Measurements from ENCODE around the gene MMS19. TPM values are rescaled to one million over a fixed set of nuclear protein-coding genes. Genes with fewer than 3 reads are reported as not detected.

MMS19 gene
- total and polyA plus RNA-seq, 10 of the 15 experiments (the other 5 are each of a cell fraction or from before 2014, with no cell fraction given), result 40.2 to 112 (median 69.0) TPM

DNA sequence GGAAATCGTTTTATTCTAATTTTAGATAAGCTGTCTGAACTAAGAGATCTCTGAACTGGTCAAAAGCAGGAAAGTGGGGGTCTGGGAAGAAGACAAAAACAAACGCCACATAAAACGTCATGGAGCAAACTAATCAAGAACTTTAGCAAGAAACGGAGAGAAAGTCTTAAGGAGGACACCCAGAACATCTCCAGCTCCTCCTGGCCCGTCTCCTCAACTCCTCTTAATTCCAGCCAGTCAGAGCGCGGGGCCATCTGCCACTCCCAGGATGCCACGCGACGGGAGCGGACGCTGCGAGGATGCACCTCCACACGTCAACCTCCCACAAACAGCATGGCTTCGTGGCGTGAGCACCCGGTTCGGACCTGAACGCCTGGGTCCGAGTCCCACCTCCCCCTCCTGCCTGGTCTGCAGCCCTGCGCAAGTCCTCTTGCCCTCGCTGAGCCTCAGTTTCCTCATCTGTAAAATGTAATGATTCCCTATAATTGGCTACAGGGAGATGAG, 598 bp downstream of the MMS19 start (continued):
- TF ChIP-seq, protein P1, sequence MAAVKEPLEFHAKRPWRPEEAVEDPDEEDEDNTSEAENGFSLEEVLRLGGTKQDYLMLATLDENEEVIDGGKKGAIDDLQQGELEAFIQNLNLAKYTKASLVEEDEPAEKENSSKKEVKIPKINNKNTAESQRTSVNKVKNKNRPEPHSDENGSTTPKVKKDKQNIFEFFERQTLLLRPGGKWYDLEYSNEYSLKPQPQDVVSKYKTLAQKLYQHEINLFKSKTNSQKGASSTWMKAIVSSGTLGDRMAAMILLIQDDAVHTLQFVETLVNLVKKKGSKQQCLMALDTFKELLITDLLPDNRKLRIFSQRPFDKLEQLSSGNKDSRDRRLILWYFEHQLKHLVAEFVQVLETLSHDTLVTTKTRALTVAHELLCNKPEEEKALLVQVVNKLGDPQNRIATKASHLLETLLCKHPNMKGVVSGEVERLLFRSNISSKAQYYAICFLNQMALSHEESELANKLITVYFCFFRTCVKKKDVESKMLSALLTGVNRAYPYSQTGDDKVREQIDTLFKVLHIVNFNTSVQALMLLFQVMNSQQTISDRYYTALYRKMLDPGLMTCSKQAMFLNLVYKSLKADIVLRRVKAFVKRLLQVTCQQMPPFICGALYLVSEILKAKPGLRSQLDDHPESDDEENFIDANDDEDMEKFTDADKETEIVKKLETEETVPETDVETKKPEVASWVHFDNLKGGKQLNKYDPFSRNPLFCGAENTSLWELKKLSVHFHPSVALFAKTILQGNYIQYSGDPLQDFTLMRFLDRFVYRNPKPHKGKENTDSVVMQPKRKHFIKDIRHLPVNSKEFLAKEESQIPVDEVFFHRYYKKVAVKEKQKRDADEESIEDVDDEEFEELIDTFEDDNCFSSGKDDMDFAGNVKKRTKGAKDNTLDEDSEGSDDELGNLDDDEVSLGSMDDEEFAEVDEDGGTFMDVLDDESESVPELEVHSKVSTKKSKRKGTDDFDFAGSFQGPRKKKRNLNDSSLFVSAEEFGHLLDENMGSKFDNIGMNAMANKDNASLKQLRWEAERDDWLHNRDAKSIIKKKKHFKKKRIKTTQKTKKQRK (IDR thresholded peaks at IDR 0.05; ENCODE audit: low read depth, low read length), result no peak
- no peak for TF ChIP-seq RB1 (IDR thresholded peaks at IDR 0.05; ENCODE audit: borderline replicate concordance)
- no peak for TF ChIP-seq CHD2 (IDR thresholded peaks at IDR 0.05; ENCODE audit: borderline replicate concordance, low read depth, low read length)
- no peak for TF ChIP-seq RELA (IDR thresholded peaks at IDR 0.05; ENCODE audit: borderline replicate concordance, partially characterized antibody)
- TF ChIP-seq SREBF2 (IDR thresholded peaks at IDR 0.05; ENCODE audit: low read length), result no peak
- no peak for TF ChIP-seq RUNX3 (IDR thresholded peaks at IDR 0.05; ENCODE audit: low read length)
- 0 out of 2 replicates have a peak, but pooled peaks have one; percentile 44 for TF ChIP-seq TCF3 (IDR thresholded peaks at IDR 0.05; ENCODE audit: borderline replicate concordance, insufficient read depth, low read depth, low read length)
- TF ChIP-seq, protein P2, sequence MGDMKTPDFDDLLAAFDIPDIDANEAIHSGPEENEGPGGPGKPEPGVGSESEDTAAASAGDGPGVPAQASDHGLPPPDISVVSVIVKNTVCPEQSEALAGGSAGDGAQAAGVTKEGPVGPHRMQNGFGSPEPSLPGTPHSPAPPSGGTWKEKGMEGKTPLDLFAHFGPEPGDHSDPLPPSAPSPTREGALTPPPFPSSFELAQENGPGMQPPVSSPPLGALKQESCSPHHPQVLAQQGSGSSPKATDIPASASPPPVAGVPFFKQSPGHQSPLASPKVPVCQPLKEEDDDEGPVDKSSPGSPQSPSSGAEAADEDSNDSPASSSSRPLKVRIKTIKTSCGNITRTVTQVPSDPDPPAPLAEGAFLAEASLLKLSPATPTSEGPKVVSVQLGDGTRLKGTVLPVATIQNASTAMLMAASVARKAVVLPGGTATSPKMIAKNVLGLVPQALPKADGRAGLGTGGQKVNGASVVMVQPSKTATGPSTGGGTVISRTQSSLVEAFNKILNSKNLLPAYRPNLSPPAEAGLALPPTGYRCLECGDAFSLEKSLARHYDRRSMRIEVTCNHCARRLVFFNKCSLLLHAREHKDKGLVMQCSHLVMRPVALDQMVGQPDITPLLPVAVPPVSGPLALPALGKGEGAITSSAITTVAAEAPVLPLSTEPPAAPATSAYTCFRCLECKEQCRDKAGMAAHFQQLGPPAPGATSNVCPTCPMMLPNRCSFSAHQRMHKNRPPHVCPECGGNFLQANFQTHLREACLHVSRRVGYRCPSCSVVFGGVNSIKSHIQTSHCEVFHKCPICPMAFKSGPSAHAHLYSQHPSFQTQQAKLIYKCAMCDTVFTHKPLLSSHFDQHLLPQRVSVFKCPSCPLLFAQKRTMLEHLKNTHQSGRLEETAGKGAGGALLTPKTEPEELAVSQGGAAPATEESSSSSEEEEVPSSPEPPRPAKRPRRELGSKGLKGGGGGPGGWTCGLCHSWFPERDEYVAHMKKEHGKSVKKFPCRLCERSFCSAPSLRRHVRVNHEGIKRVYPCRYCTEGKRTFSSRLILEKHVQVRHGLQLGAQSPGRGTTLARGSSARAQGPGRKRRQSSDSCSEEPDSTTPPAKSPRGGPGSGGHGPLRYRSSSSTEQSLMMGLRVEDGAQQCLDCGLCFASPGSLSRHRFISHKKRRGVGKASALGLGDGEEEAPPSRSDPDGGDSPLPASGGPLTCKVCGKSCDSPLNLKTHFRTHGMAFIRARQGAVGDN (IDR thresholded peaks at IDR 0.05), result peak; percentile 78
- no peak for TF ChIP-seq ESRRA (IDR thresholded peaks at IDR 0.05; ENCODE audit: low read length)
- TF ChIP-seq, protein P3, sequence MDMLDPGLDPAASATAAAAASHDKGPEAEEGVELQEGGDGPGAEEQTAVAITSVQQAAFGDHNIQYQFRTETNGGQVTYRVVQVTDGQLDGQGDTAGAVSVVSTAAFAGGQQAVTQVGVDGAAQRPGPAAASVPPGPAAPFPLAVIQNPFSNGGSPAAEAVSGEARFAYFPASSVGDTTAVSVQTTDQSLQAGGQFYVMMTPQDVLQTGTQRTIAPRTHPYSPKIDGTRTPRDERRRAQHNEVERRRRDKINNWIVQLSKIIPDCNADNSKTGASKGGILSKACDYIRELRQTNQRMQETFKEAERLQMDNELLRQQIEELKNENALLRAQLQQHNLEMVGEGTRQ (IDR thresholded peaks at IDR 0.05; ENCODE audit: borderline replicate concordance, low read depth, low read length), result no peak
- TF ChIP-seq SMAD1 (IDR thresholded peaks at IDR 0.05; ENCODE audit: low read depth, partially characterized antibody), result peak; percentile 56
- no peak for TF ChIP-seq PAX8 (IDR thresholded peaks at IDR 0.05)
- no peak for TF ChIP-seq SUPT20H (IDR thresholded peaks at IDR 0.05; ENCODE audit: borderline replicate concordance, control insufficient read depth, low read depth, low read length)
- TF ChIP-seq EZH2 (IDR thresholded peaks at IDR 0.05; ENCODE audit: borderline replicate concordance, control insufficient read depth, low read depth, low read length), result no peak
- TF ChIP-seq FOXK2 (IDR thresholded peaks at IDR 0.05), result no peak
- no peak for TF ChIP-seq MTA3 (IDR thresholded peaks at IDR 0.05; ENCODE audit: borderline replicate concordance, low read length)
- no peak for TF ChIP-seq NR2C1 (IDR thresholded peaks at IDR 0.05)
- TF ChIP-seq, protein P4, sequence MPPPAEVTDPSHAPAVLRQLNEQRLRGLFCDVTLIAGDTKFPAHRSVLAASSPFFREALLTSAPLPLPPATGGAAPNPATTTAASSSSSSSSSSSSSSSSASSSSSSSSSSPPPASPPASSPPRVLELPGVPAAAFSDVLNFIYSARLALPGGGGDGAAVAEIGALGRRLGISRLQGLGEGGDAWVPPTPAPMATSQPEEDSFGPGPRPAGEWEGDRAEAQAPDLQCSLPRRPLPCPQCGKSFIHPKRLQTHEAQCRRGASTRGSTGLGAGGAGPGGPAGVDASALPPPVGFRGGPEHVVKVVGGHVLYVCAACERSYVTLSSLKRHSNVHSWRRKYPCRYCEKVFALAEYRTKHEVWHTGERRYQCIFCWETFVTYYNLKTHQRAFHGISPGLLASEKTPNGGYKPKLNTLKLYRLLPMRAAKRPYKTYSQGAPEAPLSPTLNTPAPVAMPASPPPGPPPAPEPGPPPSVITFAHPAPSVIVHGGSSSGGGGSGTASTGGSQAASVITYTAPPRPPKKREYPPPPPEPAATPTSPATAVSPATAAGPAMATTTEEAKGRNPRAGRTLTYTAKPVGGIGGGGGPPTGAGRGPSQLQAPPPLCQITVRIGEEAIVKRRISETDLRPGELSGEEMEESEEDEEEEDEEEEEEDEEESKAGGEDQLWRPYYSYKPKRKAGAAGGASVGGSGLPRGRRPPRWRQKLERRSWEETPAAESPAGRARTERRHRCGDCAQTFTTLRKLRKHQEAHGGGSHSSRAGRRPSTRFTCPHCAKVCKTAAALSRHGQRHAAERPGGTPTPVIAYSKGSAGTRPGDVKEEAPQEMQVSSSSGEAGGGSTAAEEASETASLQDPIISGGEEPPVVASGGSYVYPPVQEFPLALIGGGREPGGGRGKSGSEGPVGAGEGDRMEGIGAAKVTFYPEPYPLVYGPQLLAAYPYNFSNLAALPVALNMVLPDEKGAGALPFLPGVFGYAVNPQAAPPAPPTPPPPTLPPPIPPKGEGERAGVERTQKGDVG (CRISPR knock-in tag; IDR thresholded peaks at IDR 0.05), result no peak
